HCEC 1CT (cell line): Measurements from ENCODE around the gene BMP6.
A peak's percentile ranks its signal among the peaks of the same experiment; 100 is the strongest.

Experiments
- DNase-seq: peaks from one replicate; pipeline ENCODE4 v3.0.0-alpha.2; 2017

The BMP6 gene

DNA sequence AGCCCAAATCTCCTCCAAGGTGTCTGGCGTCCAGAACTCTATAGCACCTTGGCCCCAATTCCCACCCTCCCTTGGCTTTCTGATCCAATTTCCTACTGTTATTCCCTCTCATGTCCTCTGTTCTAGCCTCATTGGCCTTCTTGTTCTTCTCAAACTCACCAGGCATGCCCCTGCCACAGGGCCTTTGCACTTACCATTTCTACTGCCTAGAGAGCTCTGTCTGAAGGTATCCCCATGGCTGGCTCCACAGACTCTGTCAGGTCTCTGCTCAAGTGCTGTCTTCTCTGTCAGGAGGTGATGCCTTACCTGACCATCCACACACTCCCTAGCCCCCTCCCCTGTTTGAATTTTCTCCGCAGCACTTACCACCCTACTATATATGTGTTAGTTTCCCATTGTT, 5.6 kb upstream of the BMP6 start:
- no peak for DNase-seq

DNA sequence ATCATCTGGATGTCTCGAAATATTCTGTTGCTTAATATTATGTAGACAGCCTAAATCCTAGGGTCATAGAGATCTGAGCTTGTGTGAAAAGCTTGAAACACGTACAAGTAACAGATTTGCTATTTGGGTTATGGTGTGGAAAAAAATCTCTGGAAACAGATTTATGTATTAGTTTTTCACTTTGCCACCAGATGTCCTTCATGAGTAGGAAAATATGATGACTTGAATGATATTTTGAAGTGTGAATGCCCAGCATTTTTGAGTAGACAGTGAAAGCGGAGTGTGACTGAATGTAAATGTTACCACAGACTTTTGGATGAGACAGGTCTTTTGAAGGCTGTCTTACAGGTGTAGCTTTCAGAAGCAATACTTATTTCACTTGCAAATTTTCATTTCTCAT, 4.2 kb upstream of the BMP6 start:
- peak; percentile 38 for DNase-seq

GRCh38 chr6:7723041-7723447, 2.9 kb upstream of the BMP6 start:
- peak; percentile 73 for DNase-seq

DNA sequence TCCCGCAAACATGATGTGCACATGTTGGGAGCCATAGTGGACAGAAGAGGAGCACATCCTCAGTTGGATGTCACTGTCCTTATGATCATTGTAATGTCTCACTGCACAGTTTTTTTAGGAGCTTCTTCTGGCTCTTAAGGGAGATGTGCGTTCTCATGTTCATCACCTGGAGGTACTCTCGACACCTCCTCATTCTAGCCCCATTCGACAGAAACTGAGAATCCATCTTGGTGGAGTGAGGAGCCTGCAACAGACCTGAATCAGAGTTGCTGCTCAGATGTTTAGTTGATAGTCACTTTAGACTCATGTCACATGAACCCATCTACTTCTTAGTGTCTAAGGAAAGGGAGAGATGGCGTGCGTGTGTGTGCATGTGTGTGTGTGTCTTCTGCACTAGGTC, 2.3 kb upstream of the BMP6 start:
- no peak for DNase-seq

DNA sequence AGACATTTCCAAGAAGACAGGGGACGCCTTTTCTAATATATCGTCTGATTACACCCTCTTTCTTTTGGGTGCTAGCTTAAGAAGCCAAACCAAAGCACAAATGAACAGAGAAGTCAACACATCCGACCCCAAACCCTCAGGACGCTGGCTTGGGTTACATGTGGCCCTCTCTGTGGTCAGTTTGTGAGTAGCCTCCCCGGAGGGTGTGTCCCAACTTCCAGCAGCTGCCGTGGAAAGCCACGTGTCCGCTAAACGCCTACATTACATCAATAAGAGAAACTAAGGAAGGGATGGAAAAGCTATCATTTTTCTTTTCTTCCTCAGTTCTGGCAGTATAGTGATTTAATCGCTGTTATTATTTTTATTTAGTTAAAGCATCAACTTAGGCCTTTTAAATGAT, 487 bp upstream of the BMP6 start:
- DNase-seq = no peak

DNA sequence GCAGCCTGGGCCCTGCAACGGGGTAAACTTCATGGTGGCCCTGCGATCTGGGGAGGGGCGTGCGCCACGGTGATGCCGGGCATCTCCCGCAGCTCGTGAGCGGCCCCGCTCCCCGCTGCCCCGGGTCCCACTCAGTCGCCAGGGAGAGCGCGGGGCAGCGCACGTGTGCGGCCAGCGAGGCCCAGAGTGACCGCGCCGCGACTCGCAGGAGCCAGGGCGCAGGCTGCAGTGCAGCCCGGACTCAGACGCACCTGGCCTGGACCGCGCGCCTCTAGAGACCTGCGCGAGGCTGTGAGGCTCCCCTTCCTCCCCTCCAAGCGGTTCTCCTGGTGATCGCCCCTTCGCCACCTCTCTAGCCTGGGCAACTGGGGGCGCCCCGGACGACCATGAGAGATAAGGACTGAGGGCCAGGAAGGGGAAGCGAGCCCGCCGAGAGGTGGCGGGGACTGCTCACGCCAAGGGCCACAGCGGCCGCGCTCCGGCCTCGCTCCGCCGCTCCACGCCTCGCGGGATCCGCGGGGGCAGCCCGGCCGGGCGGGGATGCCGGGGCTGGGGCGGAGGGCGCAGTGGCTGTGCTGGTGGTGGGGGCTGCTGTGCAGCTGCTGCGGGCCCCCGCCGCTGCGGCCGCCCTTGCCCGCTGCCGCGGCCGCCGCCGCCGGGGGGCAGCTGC, 652 bp downstream of the BMP6 start:
- DNase-seq = no peak

GRCh38 chr6:7727086-7727945, 1.4 kb downstream of the BMP6 start:
- DNase-seq = no peak

- DNase-seq = peak; percentile 22
Measured at GRCh38 chr6:7727946-7728854, 2.3 kb downstream of the BMP6 start.

- no peak for DNase-seq
Measured at GRCh38 chr6:7728855-7729590, 3.1 kb downstream of the BMP6 start.

GRCh38 chr6:7730001-7730783, 4.3 kb downstream of the BMP6 start:
- DNase-seq = no peak

- DNase-seq = peak; percentile 94
Measured at GRCh38 chr6:7730784-7731227, 4.9 kb downstream of the BMP6 start.

DNA sequence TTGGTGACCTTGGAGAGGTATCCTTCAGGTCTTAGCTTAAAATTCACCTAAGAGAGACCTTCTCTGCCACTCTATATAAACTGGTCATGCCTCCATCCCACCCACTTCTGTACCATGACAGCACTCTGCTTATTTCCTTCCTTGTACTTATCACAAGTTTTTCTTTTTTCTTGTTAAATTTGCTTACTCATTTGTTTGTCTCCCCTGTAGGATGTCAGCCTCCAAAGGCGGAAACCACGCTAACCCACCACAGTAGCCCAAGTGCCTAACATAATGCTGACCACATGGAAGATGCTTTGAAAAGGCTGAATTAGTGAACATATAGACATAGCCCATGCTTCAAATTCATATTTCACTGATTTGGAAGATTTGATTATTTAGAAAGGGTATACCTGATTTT, 5.4 kb downstream of the BMP6 start:
- no peak for DNase-seq

GRCh38 chr6:7732228-7732627, 6.3 kb downstream of the BMP6 start:
- DNase-seq = no peak

- DNase-seq = no peak
Measured at GRCh38 chr6:7734707-7735383, 8.9 kb downstream of the BMP6 start.

DNA sequence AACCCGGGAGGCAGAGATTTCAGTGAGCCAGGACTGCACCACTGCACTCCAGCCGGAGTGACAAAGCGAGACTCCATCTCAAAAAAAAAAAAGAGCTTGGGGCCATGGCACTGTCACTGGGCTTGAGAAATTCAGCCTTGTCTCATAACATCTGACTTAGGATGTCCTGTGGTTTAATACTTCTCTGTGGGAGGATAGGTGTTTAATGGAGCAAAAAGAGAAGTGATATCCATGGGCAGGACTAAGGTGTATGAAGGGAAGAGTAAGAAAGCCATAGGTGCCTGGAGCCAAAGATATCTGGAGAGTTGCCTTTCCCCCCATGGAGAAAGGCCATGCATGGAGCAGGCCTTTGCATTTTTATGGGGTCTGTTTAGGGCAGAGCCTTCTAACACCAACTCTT, 11.2 kb downstream of the BMP6 start:
- DNase-seq = no peak

GRCh38 chr6:7737867-7738266, 12.0 kb downstream of the BMP6 start:
- no peak for DNase-seq

- DNase-seq = no peak
Measured at GRCh38 chr6:7742223-7742785, 16.4 kb downstream of the BMP6 start.

DNA sequence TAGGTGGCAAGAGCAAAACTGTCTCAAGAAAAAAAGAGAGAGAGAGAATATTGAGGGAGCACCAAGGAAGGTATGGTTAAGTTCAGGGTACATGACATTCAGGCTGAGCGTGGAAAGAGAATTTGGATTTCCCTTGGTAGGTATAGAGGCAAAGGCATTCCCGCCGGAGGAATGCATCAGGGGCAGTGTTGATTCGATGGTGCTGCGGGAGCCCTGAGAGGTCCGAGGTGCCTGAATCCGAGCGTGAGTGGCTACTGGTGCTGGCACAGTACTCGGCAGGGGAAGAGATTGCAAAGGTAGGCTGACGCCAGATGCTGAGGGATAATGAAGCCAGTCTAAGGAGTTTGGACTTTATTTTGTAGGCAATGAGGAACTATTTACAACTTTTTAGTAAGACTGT, 20.0 kb downstream of the BMP6 start:
- DNase-seq = no peak

DNA sequence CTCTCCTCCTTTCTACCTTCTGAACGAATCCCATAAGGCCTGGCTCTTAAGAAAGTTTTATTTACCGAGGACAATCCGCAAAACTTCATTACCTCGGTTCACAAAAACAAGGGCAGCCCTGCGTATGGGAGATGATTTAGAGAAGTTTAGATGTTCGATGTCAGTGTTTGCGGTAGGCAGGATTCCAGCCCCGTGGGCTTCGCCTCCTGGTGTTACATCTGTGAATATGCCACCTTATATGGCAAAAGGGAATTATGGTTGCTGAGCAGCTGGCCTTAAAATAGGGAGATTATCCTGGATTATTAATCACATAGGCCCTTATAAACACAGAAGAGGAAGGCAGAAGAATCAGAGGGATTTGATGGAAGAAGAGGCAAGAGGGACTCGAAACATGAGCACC, 21.1 kb downstream of the BMP6 start:
- no peak for DNase-seq

- no peak for DNase-seq
Measured at GRCh38 chr6:7747433-7747832, 21.5 kb downstream of the BMP6 start.
